ENCODE data around the gene HEXB. TPM values are rescaled to one million over a fixed set of nuclear protein-coding genes. Genes with fewer than 3 reads are reported as not detected.
A peak's percentile ranks its signal among the peaks of the same experiment; 100 is the strongest.
"Not testable (repeated sequence)": the region's sequence is repeated elsewhere in the genome, so short reads cannot be mapped to it uniquely, and the experiment has no call there.

HEXB gene
- total RNA-seq, 1 experiment from 2014 or later, result 185 TPM

GRCh38 chr5:74657165-74657564 is 27.9 kb upstream of the HEXB start:
- DNase-seq (ENCODE audit: low read depth), result no peak

- no peak for DNase-seq (ENCODE audit: low read depth)
Measured at GRCh38 chr5:74659172-74659571, 25.9 kb upstream of the HEXB start.

GRCh38 chr5:74660140-74660539 is 24.9 kb upstream of the HEXB start:
- peak; percentile 32 for DNase-seq (ENCODE audit: low read depth)

GRCh38 chr5:74660873-74661272 is 24.2 kb upstream of the HEXB start:
- no peak for DNase-seq (ENCODE audit: low read depth)

GRCh38 chr5:74664551-74664950 is 20.5 kb upstream of the HEXB start:
- DNase-seq (ENCODE audit: low read depth), result no peak

GRCh38 chr5:74665273-74665672 is 19.8 kb upstream of the HEXB start:
- DNase-seq (ENCODE audit: low read depth), result no peak

- DNase-seq (ENCODE audit: low read depth), result no peak
Measured at GRCh38 chr5:74665816-74666215, 19.2 kb upstream of the HEXB start.

- DNase-seq (ENCODE audit: low read depth), result peak; percentile 25
Measured at GRCh38 chr5:74667396-74667795, 17.6 kb upstream of the HEXB start.

- DNase-seq (ENCODE audit: low read depth), result no peak
Measured at GRCh38 chr5:74669821-74670220, 15.2 kb upstream of the HEXB start.

GRCh38 chr5:74670396-74671038 is 14.5 kb upstream of the HEXB start:
- DNase-seq (ENCODE audit: low read depth), result no peak

- no peak for DNase-seq (ENCODE audit: low read depth)
Measured at GRCh38 chr5:74672215-74672877, 12.7 kb upstream of the HEXB start.

GRCh38 chr5:74673011-74673790 is 11.8 kb upstream of the HEXB start:
- DNase-seq (ENCODE audit: low read depth), result peak; percentile 32

GRCh38 chr5:74676466-74676865 is 8.6 kb upstream of the HEXB start:
- not testable (repeated sequence) for DNase-seq (ENCODE audit: low read depth)

GRCh38 chr5:74678123-74678522 is 6.9 kb upstream of the HEXB start:
- DNase-seq (ENCODE audit: low read depth), result not testable (repeated sequence)

GRCh38 chr5:74679300-74679699 is 5.7 kb upstream of the HEXB start:
- DNase-seq (ENCODE audit: low read depth), result not testable (repeated sequence)

- DNase-seq (ENCODE audit: low read depth), result peak; percentile 30
Measured at GRCh38 chr5:74679966-74680365, 5.1 kb upstream of the HEXB start.

GRCh38 chr5:74685979-74686631 is 1.1 kb downstream of the HEXB start:
- DNase-seq (ENCODE audit: low read depth), result peak; percentile 51

- no peak for DNase-seq (ENCODE audit: low read depth)
Measured at GRCh38 chr5:74686962-74687751, 2.1 kb downstream of the HEXB start.

- peak; percentile 20 for DNase-seq (ENCODE audit: low read depth)
Measured at GRCh38 chr5:74693191-74693590, 8.2 kb downstream of the HEXB start.

- no peak for DNase-seq (ENCODE audit: low read depth)
Measured at GRCh38 chr5:74717596-74717995, 32.6 kb downstream of the HEXB start.

- DNase-seq (ENCODE audit: low read depth), result no peak
Measured at GRCh38 chr5:74722271-74722670, 37.2 kb downstream of the HEXB start.

All from HT1080 (cell line).